GM12891 (cell line): Measurements from ENCODE around the gene PPM1E.

Experiments
- POLR2A ChIP-seq: IDR thresholded peaks from 2 replicates; pipeline ENCODE4 v1.6.1; 2011; ENCODE audit warnings: low read depth, low read length, control low read depth
- POLR2AphosphoS5 ChIP-seq: IDR thresholded peaks from 2 replicates; pipeline ENCODE4 v1.6.1; 2011; ENCODE audit warnings: low read depth, low read length, control low read depth
- POU2F2 ChIP-seq: IDR thresholded peaks from 2 replicates; pipeline ENCODE4 v1.6.1; 2011; ENCODE audit warnings: low read depth, mild to moderate bottlenecking, control low read depth, low read length, moderate library complexity
- TAF1 ChIP-seq: IDR thresholded peaks from 2 replicates; pipeline ENCODE4 v1.6.1; 2011; ENCODE audit warnings: low read depth, low read length, control low read depth

DNA sequence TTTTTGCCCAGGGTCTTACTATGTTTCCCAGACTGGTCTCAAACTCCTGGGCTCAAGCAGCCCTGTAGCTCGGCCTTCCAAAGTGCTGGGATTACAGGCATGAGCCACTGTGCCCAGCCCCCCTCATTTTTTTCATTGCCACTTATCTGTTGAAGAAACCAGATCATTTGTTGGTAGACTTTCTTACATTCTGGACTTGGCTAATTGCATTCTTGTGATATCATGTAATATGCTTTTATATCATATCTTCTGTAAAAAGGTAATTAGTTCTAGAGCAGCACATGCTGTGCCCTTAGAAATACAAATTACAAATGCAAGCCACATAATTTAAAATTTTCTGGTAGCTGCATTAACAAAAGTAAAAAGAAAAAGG, 53.9 kb downstream of the PPM1E start:
- TF ChIP-seq POLR2A: no peak
- TF ChIP-seq TAF1: no peak
- no peak for TF ChIP-seq POLR2AphosphoS5
- TF ChIP-seq POU2F2: no peak
